NCI-H69 (cell line): ENCODE data around the gene TBX15.

Source experiments
- DNase-seq: peaks from one replicate; lab custom pipeline; 2025; lab: John Stamatoyannopoulos, UW

Gene TBX15

DNA sequence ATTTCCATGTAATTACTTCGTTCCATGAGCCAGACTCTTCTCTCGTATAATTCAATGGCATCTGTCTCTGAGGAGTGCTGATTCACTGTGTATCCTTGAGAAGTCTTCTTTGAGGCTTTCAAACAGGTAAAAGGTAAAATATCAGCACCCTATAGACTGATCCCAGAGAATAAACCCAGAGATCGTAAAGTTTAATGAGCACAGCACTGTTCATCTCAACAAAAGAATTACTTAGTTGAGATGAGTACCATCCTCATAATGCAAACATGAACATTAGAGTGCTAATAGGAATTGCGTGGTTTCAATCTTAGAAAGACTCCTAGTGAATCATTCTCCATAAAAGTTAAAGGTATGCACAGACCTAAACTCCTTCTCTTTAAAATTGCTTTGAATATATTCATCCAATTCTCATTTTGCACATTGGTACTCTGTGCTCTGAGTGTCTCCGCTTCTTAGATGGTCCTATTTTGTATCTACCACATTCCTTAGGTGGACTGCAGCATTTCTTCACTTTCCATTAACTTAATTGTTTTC, 97.2 kb downstream of the TBX15 start:
- no peak for DNase-seq

DNA sequence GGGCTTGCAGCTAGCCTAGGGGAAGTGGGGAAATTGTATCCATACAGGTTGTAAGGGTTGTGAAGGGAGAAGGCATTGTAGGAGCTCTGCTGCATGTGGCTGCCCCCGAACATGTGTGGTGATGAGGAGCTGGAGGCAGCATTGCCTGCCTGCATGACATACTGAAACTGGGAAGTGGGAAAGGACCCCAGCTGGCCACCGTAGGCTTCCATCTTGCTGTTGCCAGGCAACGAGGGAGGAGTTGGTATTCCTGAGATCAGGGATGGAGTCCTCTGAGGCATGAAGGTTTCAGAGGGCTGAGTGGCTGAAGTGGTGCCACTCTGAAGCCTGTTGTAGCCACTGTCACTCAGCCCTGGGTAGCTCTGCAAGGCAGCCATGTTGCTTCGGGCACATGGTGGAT, 103.2 kb downstream of the TBX15 start:
- no peak for DNase-seq

DNA sequence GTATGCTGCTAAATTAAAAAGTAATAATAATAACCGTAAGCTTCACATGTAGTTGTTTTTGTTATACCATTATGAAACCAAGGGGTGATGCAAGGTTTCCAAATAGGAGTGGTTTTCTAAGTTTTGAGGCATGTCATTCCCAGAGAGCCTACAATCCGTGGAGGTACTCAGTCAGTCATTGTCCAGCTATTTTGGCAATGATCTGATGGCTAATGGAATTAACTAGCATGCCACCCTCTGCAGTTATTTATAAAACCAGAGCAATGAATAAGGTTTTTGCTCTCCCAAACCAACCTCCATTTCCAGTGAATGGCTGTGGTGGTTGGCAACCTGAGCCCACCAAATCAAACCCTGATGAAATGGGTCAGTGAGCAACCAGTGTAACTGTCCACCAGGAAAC, 106.4 kb downstream of the TBX15 start:
- no peak for DNase-seq

DNA sequence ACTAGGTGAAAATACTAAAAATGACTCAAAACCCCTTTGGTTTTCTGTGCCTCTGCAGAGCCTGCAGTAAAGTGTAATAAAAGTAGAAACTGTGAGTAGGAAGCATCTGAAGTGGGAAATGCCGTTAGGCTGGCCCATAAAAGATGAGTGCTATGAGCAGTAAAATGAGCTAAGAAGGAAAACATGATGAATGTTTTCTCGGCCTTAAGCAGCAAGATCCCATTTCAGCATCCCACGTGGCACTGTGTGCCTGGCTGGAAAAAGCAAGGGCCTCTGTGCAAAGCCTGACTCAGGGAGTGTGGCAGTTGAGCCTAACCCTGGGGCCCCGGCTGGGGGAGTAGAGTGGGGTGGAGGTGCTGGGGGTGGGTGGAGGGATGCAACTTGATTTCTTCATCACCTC, 109.5 kb downstream of the TBX15 start:
- DNase-seq, result no peak

DNA sequence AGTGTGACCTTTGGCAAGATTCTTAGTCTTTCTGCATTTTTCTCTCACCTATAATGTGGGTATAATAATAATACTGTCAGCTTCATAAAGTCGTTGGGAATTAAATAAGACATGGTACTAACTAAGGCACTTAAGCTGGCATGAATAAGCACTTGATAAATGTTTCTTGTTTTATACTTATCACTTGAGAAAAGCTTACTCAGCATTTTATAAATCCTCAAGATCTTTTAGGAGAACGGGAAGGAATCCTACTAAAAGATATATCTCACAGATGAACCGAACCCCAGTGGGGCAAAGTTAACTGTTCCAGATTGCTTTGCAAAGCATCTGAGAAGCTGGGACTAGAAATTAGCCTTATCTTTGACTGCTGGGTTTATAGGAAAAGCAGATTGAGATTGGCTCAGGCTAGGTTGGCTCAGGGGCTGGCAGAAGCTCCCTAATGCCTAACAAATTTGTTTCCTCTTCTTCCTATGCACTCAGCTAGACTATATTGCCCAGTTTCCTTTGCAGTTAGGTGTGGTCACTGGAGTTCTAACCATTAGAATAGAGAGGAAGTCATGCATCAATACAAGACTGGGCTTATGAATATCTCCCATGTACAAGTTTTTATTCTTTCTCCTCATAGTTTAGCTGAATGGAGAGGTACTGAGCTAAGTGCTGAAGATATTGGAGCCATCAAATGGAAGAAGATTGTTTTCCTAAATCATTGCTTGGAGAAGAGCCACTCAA, 110.3 kb downstream of the TBX15 start:
- DNase-seq, result no peak

DNA sequence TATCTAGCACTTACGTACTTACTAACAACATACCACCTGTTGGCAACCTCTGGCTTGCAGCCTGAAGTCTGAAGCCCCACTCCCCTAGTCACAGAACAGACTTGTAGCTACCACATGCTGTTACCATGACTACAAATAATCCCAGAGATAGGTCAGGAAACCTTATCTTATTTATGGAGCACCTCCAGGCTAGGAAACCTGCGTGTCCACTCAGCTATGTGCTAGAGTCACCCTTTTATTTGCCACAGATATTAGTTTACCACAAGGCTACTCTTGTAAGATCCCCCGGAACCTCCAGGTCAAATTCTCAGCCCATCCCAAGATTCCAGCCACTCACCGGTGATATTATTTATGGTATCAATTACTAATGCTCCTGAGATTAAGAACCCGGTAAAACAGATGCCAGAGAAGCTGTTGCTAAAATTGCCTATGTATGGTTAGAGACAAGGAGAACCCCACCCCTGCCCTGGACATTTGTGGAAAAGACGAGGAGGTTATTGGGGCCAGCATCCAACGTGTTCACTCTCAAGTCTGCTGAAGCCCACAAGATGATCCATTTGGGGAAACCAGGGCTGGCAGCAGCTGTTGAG, 116.5 kb downstream of the TBX15 start:
- DNase-seq, result peak; percentile 1

DNA sequence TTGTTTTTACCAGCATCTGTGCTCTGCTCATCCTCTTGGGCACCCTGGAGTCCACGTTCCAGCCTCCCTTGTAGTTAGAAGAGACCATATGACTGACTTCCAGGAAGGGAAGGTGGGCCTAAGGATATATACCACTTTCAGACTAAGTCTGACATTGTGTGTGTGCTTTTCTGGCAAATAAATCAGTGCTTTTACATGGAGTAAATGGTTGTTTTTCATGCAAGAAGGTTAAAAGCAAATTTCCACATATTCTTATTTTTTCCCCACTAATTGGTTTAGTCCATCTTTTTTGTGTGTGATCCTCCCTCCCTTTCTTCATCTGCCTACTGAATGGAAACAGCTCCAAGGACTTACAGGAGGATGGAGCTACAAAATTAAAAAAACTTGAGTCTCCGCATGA, 119.8 kb downstream of the TBX15 start:
- DNase-seq, result no peak

DNA sequence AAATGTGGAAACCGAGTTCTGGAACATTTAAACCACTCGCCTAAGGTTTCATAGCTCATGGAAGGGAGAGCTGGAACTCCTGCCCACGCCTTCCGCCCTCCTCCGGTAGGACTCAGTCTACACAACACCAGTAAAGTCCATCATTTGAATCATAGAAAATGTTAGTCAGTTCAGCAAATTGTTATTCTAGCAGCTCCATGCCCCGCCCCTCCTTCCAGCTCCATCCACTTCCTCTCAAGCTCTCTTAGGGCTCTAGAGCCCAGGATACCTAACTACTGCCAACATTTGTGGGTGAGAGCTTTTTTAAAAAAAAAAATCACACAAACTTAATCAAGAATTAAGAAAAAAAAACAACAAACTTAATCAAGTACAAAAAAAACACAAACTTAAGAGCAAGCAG, 121.8 kb downstream of the TBX15 start:
- no peak for DNase-seq

DNA sequence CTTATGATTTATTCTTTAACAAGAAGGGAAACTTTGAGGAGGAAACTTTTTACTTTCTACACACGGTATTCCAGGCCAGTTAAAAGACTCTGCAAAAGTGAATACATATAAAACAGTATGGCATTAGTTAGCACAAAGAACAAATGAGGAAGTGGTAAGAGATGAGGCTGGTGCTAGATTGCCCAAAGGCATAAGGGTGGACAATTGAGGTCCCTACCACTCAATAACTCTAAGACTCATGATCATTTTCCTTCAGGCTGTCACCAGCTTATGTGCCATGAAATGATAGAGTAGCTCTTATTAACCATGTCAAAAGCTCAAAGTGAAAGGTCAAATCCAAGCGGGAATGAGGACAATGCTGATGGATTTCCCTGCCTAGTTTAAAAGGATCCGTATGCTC, 124.5 kb downstream of the TBX15 start:
- DNase-seq, result no peak

DNA sequence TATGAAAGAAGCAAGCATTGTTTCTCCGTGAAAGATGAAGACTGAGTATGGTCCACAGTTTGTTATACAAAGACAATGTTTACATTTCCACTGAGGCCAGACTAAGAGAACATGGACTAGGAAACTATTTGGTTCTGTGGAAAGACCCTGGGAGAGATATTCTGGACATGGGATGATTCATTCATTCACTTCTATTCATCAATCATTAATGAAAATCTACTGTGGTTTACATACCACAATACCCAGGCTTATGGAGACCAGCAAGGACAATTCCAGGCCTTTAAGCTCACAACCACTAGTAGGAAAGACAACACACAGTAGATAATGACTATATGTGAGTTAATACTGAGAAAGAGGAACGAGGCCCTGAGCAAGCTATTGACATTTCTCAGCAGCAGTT, 125.4 kb downstream of the TBX15 start:
- DNase-seq, result no peak

DNA sequence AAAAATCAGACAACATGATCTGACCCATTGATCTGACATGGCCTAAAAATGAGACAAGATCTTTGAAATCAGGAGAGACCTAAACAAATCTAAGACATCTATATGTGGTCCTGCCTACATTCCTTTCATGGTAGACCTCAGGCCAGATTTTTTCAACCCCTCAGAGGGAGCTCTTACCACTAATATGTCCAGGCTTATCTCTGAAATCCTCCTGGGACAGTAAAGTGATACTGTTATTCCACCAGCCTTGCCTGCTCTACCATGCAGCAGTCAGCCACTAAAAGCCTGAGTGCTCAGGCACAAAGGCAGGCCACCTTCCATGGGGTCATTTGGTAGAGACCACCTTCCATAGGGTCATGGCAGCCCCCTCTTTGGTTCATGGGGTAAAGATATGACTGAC, 126.9 kb downstream of the TBX15 start:
- DNase-seq, result no peak

DNA sequence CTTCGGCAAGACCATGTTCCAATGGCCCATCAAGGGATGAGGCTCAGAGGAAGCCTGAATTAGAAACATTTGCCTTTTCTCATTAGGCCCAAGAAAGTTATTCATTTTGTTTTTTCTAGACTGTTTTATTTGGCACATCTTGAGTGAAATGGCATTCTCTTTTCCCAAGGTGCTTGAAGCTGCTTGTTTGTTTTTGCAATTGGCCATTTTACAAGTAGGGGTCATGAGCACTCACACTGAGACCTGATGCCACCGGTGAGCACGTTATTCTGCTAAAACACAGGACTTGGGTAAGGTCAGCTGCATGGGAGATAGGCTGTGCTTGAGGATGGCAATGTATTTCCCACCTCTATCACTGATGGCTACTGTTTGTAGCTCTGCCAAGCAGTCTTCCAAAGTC, 128.1 kb downstream of the TBX15 start:
- no peak for DNase-seq

DNA sequence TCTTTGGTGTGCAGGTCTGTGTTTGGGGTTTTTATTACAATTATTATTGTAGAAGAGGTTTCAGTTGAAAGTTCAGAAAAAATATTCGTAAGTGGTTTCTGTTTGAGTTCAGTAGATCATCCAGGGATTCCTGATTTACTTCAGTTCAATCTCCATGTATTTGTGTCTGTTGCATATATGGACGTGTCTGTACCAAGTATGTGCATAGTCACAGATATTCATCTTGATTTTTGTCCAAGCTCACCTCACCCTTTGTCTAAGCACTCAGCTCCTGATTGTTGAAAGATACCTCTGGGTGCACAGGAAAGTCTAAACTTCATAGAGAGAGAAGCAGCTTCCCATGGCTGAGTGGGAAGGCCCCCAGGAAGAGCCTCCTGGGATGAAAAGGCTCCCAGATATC, 141.7 kb downstream of the TBX15 start:
- no peak for DNase-seq

DNA sequence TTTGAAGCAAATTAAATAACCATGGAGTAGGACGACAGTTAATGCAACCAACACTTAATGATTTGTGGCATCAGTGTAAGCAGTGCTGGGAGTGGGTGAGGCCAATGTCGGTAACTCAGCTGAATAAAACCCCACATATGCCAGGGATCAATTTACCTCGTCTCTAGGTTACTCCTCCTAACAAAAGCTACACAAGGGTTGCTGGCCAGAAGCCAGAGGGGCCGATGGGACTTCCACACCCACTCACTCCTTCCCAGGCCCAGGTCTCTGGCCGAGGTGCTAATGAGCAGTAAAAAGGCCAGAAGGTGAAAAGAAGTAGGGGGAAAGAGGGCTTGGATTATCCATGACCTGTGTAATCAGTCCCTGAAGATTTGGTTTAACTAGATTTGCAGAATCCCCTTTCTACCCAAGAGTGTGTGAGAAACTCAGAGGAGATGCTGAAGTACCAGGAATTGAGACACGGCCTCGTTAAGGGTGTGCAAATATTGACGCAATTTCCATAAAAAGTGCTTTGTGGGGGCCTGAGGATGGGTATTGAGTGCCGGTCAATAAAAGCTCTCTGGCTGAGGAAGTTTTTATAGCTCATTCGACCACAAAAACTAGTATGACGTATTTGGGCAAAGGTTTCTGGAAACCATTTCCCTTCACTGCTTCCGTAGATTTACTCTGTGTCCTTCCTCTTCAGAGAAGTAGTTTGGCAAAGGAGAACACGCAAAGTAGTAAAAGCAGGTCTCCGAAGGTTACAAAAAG, 145.5 kb downstream of the TBX15 start:
- DNase-seq, result peak; percentile 90

DNA sequence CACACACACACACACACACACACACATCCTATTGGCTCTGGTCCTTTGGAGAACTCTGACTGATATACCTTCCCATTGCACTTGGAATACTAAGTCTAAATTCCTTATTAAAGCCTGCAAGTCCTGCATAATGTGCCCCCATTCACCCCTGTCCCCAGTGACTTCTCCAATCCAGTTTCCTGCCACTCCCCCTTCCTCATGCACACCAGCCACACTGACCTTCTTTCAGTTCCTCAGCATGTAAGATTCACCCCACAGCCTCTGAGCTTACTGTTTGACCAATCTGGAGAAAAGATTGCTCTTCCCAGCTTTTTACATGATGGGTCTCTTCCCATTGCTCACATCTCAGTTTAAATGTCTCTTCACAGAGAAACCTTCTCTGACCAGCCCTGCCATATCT, 146.6 kb downstream of the TBX15 start:
- peak; percentile 8 for DNase-seq
